Measurements from ENCODE around the gene RALGAPA2.

Gene RALGAPA2

GRCh38 chr20:20491784-20492264, 220.6 kb downstream of the RALGAPA2 start:
- DNase-seq (ENCODE audit: low read depth, low spot score), result no peak

GRCh38 chr20:20491110-20491783, 221.2 kb downstream of the RALGAPA2 start:
- H3K4me3 ChIP-seq (ENCODE audit: low read length), result no peak overlapping the region
- DNase-seq (ENCODE audit: low read depth, low spot score), result no peak

More at GRCh38 chr20:20491784-20492264, 220.6 kb downstream of the RALGAPA2 start:
- no peak overlapping the region for H3K4me3 ChIP-seq (ENCODE audit: low read length)

- DNase-seq (ENCODE audit: low read depth, low spot score), result no peak
- no peak overlapping the region for H3K4me3 ChIP-seq (ENCODE audit: low read length)
These were observed 221.8 kb downstream of the RALGAPA2 start for GRCh38 chr20:20490673-20491072.

GRCh38 chr20:20489648-20490341, 222.6 kb downstream of the RALGAPA2 start:
- H3K4me3 ChIP-seq (ENCODE audit: low read length), result no peak overlapping the region
- DNase-seq (ENCODE audit: low read depth, low spot score), result no peak

GRCh38 chr20:20489054-20489453, 223.4 kb downstream of the RALGAPA2 start:
- H3K4me3 ChIP-seq (ENCODE audit: low read length), result no peak overlapping the region
- DNase-seq (ENCODE audit: low read depth, low spot score), result no peak

- no peak overlapping the region for H3K4me3 ChIP-seq (ENCODE audit: low read length)
- no peak for DNase-seq (ENCODE audit: low read depth, low spot score)
These were observed 224.1 kb downstream of the RALGAPA2 start for GRCh38 chr20:20488388-20488787.

GRCh38 chr20:20487811-20488210, 224.6 kb downstream of the RALGAPA2 start:
- no peak for DNase-seq (ENCODE audit: low read depth, low spot score)
- no peak overlapping the region for H3K4me3 ChIP-seq (ENCODE audit: low read length)

- no peak overlapping the region for H3K4me3 ChIP-seq (ENCODE audit: low read length)
- no peak for DNase-seq (ENCODE audit: low read depth, low spot score)
These were observed 229.1 kb downstream of the RALGAPA2 start for GRCh38 chr20:20483328-20483727.

GRCh38 chr20:20482453-20482852, 230.0 kb downstream of the RALGAPA2 start:
- no peak for DNase-seq (ENCODE audit: low read depth, low spot score)
- no peak overlapping the region for H3K4me3 ChIP-seq (ENCODE audit: low read length)

- DNase-seq (ENCODE audit: low read depth, low spot score), result no peak
- no peak overlapping the region for H3K4me3 ChIP-seq (ENCODE audit: low read length)
These were observed 231.8 kb downstream of the RALGAPA2 start for GRCh38 chr20:20480689-20481088.

GRCh38 chr20:20480126-20480525, 232.3 kb downstream of the RALGAPA2 start:
- H3K4me3 ChIP-seq (ENCODE audit: low read length), result no peak overlapping the region
- no peak for DNase-seq (ENCODE audit: low read depth, low spot score)

- DNase-seq (ENCODE audit: low read depth, low spot score), result no peak
- H3K4me3 ChIP-seq (ENCODE audit: low read length), result no peak overlapping the region
These were observed 234.9 kb downstream of the RALGAPA2 start for GRCh38 chr20:20477444-20478041.

GRCh38 chr20:20476504-20476903, 235.9 kb downstream of the RALGAPA2 start:
- no peak for DNase-seq (ENCODE audit: low read depth, low spot score)
- no peak overlapping the region for H3K4me3 ChIP-seq (ENCODE audit: low read length)

- no peak for DNase-seq (ENCODE audit: low read depth, low spot score)
- no peak overlapping the region for H3K4me3 ChIP-seq (ENCODE audit: low read length)
These were observed 238.8 kb downstream of the RALGAPA2 start for GRCh38 chr20:20473657-20474056.

- DNase-seq (ENCODE audit: low read depth, low spot score), result no peak
These were observed 239.7 kb downstream of the RALGAPA2 start for GRCh38 chr20:20472684-20473274.

GRCh38 chr20:20466341-20466879, 246.0 kb downstream of the RALGAPA2 start:
- DNase-seq (ENCODE audit: low read depth, low spot score), result peak; percentile 73
- H3K4me3 ChIP-seq (ENCODE audit: low read length), result no peak overlapping the region

More at GRCh38 chr20:20472684-20473274, 239.7 kb downstream of the RALGAPA2 start:
- no peak overlapping the region for H3K4me3 ChIP-seq (ENCODE audit: low read length)

GRCh38 chr20:20465252-20465651, 247.2 kb downstream of the RALGAPA2 start:
- no peak overlapping the region for H3K4me3 ChIP-seq (ENCODE audit: low read length)
- no peak for DNase-seq (ENCODE audit: low read depth, low spot score)

- no peak overlapping the region for H3K4me3 ChIP-seq (ENCODE audit: low read length)
- no peak for DNase-seq (ENCODE audit: low read depth, low spot score)
These were observed 248.5 kb downstream of the RALGAPA2 start for GRCh38 chr20:20463933-20464374.

GRCh38 chr20:20462185-20462584, 250.3 kb downstream of the RALGAPA2 start:
- H3K4me3 ChIP-seq (ENCODE audit: low read length), result no peak overlapping the region
- DNase-seq (ENCODE audit: low read depth, low spot score), result no peak
